Neural progenitor cell (in vitro differentiated cells): ENCODE data around the gene SYT13.

ENCODE experiments used
- EZH2 ChIP-seq: fragments of 200-600 bp; sonication (generic); IDR thresholded peaks from 2 replicates; pipeline ENCODE4 v1.6.1; 2017; ENCODE audit warnings: antibody characterized with exemption, mild to moderate bottlenecking, moderate library complexity
- TF ChIP-seq, protein P1 (sequence below): fragments of 200-600 bp; sonication (generic); IDR thresholded peaks from 2 replicates; pipeline ENCODE4 v1.5.1; 2017; ENCODE audit warnings: antibody characterized with exemption, mild to moderate bottlenecking

DNA sequence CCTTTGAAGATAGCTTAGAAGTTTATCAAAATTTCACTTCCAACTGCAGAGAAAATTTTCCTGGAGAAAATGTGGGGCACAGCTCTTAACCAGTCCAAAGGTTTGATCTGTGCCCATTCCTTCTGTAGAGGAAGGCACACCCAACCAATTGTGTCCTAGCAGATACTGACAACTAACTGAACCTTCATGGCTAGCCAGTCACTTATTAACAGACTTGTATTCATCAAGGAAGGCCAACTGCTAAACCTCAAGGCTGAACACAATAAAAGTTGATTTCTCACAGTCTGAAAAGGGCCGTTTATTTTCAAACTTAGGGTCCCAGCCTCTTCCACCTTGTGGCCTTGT lies 19.5 kb downstream of the SYT13 start:
- TF ChIP-seq, protein P1, sequence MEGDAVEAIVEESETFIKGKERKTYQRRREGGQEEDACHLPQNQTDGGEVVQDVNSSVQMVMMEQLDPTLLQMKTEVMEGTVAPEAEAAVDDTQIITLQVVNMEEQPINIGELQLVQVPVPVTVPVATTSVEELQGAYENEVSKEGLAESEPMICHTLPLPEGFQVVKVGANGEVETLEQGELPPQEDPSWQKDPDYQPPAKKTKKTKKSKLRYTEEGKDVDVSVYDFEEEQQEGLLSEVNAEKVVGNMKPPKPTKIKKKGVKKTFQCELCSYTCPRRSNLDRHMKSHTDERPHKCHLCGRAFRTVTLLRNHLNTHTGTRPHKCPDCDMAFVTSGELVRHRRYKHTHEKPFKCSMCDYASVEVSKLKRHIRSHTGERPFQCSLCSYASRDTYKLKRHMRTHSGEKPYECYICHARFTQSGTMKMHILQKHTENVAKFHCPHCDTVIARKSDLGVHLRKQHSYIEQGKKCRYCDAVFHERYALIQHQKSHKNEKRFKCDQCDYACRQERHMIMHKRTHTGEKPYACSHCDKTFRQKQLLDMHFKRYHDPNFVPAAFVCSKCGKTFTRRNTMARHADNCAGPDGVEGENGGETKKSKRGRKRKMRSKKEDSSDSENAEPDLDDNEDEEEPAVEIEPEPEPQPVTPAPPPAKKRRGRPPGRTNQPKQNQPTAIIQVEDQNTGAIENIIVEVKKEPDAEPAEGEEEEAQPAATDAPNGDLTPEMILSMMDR = no peak
- no peak for TF ChIP-seq EZH2
